Measurements from ENCODE around the gene CCDC9B. TPM values are rescaled to one million over a fixed set of nuclear protein-coding genes. Genes with fewer than 3 reads are reported as not detected.

Gene CCDC9B
- total RNA-seq, 2 experiments from 2014 or later = 1.4 to 2.3 TPM

DNA sequence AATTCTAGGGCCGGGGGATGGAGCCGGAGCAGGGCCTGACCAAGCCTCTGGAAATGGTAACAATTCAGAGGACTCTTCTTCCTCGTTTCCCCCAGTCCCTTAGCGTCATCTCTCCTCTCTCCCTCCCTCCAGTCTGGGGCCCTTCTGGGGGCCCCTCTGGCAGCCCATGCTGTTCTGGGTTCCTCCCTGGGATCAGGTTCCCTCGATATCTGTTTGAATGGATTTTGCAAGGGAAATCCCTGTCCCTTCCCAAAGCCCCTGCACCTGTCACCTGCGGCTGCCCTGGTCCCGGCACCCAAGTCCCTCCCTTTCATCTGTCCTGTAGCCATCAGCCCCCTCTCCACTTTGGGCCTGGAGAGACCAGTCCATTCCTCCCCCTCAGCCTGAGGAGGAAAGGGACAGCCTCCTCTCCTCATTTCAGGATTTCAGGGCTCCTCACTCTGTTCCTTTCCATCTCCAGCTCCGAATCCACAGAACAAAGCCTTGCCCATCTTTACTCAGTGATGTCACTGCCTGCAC, 31.3 kb downstream of the CCDC9B start:
- no peaks in the 10 kb centered on the region for H3K36me3 Mint-ChIP-seq (ENCODE audit: low read depth)
- H3K27me3 Mint-ChIP-seq = no peaks in the 10 kb centered on the region
- peaks cover 44% of the 10 kb centered on the region for H3K4me1 Mint-ChIP-seq (ENCODE audit: low read depth)
- TF ChIP-seq, protein P1, sequence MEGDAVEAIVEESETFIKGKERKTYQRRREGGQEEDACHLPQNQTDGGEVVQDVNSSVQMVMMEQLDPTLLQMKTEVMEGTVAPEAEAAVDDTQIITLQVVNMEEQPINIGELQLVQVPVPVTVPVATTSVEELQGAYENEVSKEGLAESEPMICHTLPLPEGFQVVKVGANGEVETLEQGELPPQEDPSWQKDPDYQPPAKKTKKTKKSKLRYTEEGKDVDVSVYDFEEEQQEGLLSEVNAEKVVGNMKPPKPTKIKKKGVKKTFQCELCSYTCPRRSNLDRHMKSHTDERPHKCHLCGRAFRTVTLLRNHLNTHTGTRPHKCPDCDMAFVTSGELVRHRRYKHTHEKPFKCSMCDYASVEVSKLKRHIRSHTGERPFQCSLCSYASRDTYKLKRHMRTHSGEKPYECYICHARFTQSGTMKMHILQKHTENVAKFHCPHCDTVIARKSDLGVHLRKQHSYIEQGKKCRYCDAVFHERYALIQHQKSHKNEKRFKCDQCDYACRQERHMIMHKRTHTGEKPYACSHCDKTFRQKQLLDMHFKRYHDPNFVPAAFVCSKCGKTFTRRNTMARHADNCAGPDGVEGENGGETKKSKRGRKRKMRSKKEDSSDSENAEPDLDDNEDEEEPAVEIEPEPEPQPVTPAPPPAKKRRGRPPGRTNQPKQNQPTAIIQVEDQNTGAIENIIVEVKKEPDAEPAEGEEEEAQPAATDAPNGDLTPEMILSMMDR (IDR thresholded peaks at IDR 0.05) = no peak
- no peak for DNase-seq
- peak overlapping the region; percentile 95 for H3K4me3 Mint-ChIP-seq
- intact Hi-C loops (cut with micrococcal nuclease) = no loop called here
- H3K9me3 Mint-ChIP-seq = no peaks in the 10 kb centered on the region
- peak overlapping the region; percentile 97 for H3K27ac Mint-ChIP-seq
- CTCF ChIA-PET = interaction anchor here (0.6 to 23.8 kb wide), 37 partner anchors 8 to 268 kb away, joined by 3 to 595 read pairs (median 4); partner anchors contain the start of genes ANKRD63, BAHD1, CCDC9B and INAFM2
- POLR2A ChIA-PET = interaction anchor here (0.9 to 4.1 kb wide), 9 partner anchors 8 to 32 kb away, joined by 4 to 37 read pairs (median 8); partner anchors contain the start of genes ANKRD63 and INAFM2
- ATAC-seq = no peak

DNA sequence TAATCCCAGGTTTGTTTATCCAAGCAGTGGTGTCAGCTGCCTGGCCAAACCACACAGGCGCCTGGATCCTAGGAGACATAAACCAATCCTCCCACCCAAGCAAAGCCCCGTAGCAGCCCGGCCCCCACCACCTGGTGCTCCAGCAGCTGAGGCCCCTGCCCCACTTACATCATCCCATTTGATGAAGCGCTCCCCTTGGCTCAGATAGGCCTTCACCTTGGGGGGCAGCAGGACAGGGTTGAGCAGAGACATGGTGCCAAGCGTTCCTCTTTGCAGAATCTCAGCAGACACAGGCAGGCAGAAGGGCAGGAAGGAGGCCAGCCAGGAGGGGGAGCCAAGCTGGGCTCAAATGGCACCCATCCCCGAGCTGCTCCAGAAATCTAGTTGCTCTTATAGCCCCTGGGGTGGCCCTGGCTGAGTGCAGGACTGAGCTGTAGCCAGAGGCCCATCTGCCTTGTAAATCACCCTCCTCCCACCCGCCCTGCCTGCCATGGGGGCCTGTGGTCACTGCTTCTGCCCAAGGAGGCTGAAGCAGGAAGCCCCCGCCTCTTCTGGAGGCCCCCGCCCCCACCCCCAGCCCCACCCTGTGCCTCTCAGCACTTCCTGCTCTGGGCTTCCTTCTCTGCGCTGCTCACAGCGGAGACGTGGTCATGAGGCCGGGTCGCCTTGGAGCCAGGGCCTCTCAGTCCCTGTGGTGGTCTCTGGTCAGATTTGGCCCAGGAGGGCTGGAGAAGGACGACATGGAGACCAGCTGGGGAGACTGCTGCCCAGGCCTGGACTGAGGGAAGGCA, 33.1 kb downstream of the CCDC9B start, which contains the start of gene PLCB2:
PLCB2 (minus strand) TSS at position 515 of the 791 bp plus-strand sequence; CDS start at position 252, 263 bp downstream.
- Mint-ChIP-seq H3K4me1 (ENCODE audit: low read depth) (peaks cover 36% of the 10 kb centered on the region), H3K4me3 (peak within 1 kb of the TSS; percentile 95), H3K27ac (peak within 1 kb of the TSS; percentile 97), H3K27me3 (no peaks in the 10 kb centered on the region), H3K36me3 (ENCODE audit: low read depth) (peaks cover 12% of the 10 kb centered on the region), H3K9me3 (no peaks in the 10 kb centered on the region)
- DNase-seq (peak; percentile 84), ATAC-seq (peak; percentile 78)
- ChIA-PET CTCF (interaction anchor here (0.6 to 23.8 kb wide), 22 partner anchors 8 to 259 kb away, joined by 3 to 595 read pairs (median 4); partner anchors contain the start of genes ANKRD63, CCDC9B and INAFM2), POLR2A (interaction anchor here (0.6 to 4.1 kb wide), 19 partner anchors 9 to 339 kb away, joined by 3 to 37 read pairs (median 5); partner anchors contain the start of genes ANKRD63, BAHD1, BUB1B and INAFM2)
- TF ChIP-seq, protein P1 (IDR thresholded peaks at IDR 0.05) = peak; percentile 35
- intact Hi-C loops (cut with micrococcal nuclease) = no loop called here

DNA sequence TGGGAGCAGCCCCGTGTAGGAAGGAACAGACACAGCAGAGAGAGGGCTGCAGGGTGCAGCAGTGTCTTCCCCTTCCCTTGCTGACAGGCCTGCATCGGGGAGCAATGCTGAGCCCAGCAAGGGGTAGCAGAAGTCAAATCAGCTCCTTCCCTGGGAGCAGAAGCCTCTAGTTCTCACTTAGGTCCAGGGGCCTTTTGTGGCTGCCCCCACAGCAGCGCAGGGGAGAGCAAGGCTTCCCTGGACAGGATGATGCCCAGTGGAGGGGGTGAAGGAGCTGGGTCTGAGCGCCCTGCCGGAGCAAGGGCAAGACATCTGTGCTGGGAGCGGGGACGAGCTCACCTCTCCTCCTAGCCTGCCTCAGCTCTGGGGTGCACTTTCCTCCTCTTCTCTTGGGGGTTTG, 33.8 kb downstream of the CCDC9B start:
- intact Hi-C loops (cut with micrococcal nuclease) = no loop called here

DNA sequence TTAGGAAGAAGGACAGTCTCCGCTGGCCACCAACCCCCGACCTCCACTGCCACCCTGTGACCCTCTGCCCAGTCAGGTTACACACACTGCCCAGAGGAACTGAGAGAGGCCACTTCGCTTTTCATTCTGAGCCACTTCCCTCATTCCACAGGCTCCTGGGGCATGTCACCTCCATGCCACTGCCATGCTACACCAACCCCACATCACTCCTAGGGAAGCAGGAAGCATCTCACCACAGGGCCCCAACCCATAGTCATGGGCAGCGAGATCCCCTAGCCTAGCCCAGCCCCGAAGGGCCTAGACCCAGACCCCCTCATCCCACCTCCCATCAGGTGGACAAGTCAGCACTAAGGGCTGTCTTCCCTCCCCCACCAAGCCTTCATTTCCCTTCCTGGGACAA, 34.4 kb downstream of the CCDC9B start:
- H3K4me1 Mint-ChIP-seq (ENCODE audit: low read depth) = peaks cover 36% of the 10 kb centered on the region
- H3K9me3 Mint-ChIP-seq = no peaks in the 10 kb centered on the region
- POLR2A ChIA-PET = interaction anchor here (1.3 to 4.1 kb wide), 3 partner anchors 17 to 134 kb away, joined by 5 to 37 read pairs (median 5); partner anchors contain the start of genes ANKRD63, BAHD1 and INAFM2
- DNase-seq = no peak
- H3K27me3 Mint-ChIP-seq = no peaks in the 10 kb centered on the region
- no peak for ATAC-seq
- TF ChIP-seq, protein P1 (IDR thresholded peaks at IDR 0.05) = no peak
- H3K27ac Mint-ChIP-seq = peak overlapping the region; percentile 63
- H3K4me3 Mint-ChIP-seq = peak overlapping the region; percentile 95
- CTCF ChIA-PET = interaction anchor here (0.9 to 23.8 kb wide), 11 partner anchors 7 to 115 kb away, joined by 3 to 595 read pairs (median 8); partner anchors contain the start of genes ANKRD63, CCDC9B and INAFM2
- peaks cover 20% of the 10 kb centered on the region for H3K36me3 Mint-ChIP-seq (ENCODE audit: low read depth)
- intact Hi-C loops (cut with micrococcal nuclease) = no loop called here

More for the DNA sequence above, 33.8 kb downstream of the CCDC9B start:
- Mint-ChIP-seq H3K27ac (peak overlapping the region; percentile 97), H3K36me3 (ENCODE audit: low read depth) (peaks cover 16% of the 10 kb centered on the region), H3K4me3 (peak overlapping the region; percentile 95), H3K4me1 (ENCODE audit: low read depth) (peaks cover 36% of the 10 kb centered on the region), H3K9me3 (no peaks in the 10 kb centered on the region), H3K27me3 (no peaks in the 10 kb centered on the region)
- no peak for ATAC-seq
- DNase-seq = peak; percentile 18
- ChIA-PET POLR2A (interaction anchor here (0.6 to 4.1 kb wide), 11 partner anchors 9 to 338 kb away, joined by 3 to 37 read pairs (median 5); partner anchors contain the start of genes ANKRD63, BAHD1, INAFM2 and IVD), CTCF (interaction anchor here (0.9 to 23.8 kb wide), 16 partner anchors 8 to 258 kb away, joined by 3 to 595 read pairs (median 5); partner anchors contain the start of genes ANKRD63, CCDC9B and INAFM2)
- TF ChIP-seq, protein P1 (IDR thresholded peaks at IDR 0.05) = no peak

Measured in activated CD8-positive, alpha-beta T cell treated with anti-CD3 and anti-CD28 coated beads for 36 hours (primary cell).